ENCODE measurements around the gene ATF4.
"Not testable (repeated sequence)": the region's sequence is repeated elsewhere in the genome, so short reads cannot be mapped to it uniquely, and the experiment has no call there.

The ATF4 gene

DNA sequence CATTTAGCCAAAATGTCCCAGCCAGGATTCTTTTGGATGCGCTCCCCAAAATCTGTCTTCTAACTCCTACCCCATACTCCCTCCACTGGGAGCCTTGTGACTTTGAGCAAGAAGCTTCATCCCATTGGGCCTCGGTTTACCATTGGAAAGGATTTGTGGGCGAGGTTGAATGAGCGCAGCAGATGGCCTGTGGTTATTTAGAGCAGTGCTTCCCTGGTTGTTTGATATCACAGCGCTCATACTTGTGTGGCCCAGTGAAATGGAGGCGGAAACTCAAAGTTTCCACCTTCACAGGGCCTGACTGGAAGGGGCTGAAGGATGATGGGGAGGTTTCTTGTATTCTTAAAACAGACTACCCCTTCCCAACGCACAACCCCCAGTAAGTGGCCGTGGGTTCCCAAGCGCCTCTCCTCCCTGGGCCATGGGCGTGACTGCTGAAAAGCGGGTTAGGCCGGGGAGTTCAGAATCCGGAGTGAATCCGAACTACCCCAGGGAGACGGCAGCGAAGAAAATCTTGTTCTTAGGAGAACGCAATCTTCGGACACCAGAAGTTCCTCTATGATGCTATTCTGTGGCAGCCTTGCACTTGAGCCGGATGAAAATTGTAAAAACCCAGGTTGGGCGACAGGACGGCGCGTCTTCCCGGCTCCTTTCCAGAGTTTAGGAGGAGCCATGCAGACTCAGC, 1.2 kb upstream of the ATF4 start:
- Histone ChIP-seq H3K9me3 (ENCODE audit: low read depth, low read length) (no peaks in the 10 kb centered on the region), H3K4me3 (peak overlapping the region; percentile 96), H3K27ac (peak overlapping the region; percentile 99), H3K36me3 (ENCODE audit: insufficient read depth, low read length) (peaks cover 51% of the 10 kb centered on the region), H3K9ac (ENCODE audit: insufficient read length) (peak overlapping the region; percentile 100)
- DNase-seq (ENCODE audit: low read depth, low spot score), result no peak
- no peak for TF ChIP-seq EZH2 (IDR thresholded peaks at IDR 0.05)
- peak; percentile 51; the same call in 1 of the 2 replicates for TF ChIP-seq POLR2AphosphoS5 (IDR thresholded peaks at IDR 0.05; ENCODE audit: borderline replicate concordance, low read depth, low read length)

DNA sequence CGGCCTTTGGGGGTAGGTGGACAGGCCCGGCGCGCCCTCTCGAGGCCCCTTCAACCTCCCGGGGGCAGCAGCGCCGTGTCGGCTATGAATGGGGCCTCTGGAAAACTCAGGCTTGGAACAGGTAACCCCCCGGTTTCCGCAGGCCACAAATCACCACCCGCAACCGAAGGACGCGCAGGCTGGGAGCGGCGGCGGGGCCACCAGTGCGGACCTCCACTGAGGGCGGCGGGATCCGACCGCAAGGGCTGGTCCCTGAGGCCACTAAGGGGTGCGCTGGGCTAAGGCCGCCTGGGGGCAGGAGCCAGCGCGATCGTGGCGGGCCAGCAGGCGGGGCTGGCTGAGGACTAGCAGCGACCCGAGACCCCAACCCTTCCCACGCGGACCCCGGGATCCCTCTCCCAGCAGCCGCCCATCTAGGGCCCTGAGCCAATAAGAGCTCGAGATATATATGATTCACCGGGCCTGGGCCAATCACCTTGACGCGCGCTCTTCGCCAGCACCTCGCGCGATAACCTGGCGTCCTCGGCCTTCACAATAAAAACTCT, 609 bp upstream of the ATF4 start:
- Histone ChIP-seq H3K9ac (ENCODE audit: insufficient read length) (peak overlapping the region; percentile 100), H3K4me3 (peak overlapping the region; percentile 96), H3K9me3 (ENCODE audit: low read depth, low read length) (no peaks in the 10 kb centered on the region), H3K27ac (peak overlapping the region; percentile 99), H3K36me3 (ENCODE audit: insufficient read depth, low read length) (peaks cover 49% of the 10 kb centered on the region)
- TF ChIP-seq POLR2AphosphoS5 (IDR thresholded peaks at IDR 0.05; ENCODE audit: borderline replicate concordance, low read depth, low read length) (peak; percentile 70), FOXP2 (optimal IDR thresholded peaks at IDR 0.05; ENCODE audit: control extremely low read depth, extremely low read length, insufficient read depth) (no peak), EZH2 (IDR thresholded peaks at IDR 0.05) (no peak)
- no peak for DNase-seq (ENCODE audit: low read depth, low spot score)

DNA sequence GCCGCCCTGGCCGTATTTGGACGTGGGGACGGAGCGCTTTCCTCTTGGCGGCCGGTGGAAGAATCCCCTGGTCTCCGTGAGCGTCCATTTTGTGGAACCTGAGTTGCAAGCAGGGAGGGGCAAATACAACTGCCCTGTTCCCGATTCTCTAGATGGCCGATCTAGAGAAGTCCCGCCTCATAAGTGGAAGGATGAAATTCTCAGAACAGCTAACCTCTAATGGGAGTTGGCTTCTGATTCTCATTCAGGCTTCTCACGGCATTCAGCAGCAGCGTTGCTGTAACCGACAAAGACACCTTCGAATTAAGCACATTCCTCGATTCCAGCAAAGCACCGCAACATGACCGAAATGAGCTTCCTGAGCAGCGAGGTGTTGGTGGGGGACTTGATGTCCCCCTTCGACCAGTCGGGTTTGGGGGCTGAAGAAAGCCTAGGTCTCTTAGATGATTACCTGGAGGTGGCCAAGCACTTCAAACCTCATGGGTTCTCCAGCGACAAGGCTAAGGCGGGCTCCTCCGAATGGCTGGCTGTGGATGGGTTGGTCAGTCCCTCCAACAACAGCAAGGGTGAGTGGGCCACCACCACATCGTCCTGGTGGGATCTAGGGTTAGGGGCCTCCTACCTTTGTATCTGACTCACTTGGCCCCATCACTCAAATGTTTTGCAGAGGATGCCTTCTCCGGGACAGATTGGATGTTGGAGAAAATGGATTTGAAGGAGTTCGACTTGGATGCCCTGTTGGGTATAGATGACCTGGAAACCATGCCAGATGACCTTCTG, 934 bp downstream of the ATF4 start:
- peak overlapping the region; percentile 100 for H3K9ac ChIP-seq (ENCODE audit: insufficient read length)
- peak overlapping the region; percentile 99 for H3K27ac ChIP-seq
- peaks cover 33% of the 10 kb centered on the region for H3K36me3 ChIP-seq (ENCODE audit: insufficient read depth, low read length)
- H3K4me3 ChIP-seq, result peak overlapping the region; percentile 96
- not testable (repeated sequence) for DNase-seq (ENCODE audit: low read depth, low spot score); H3K9me3 ChIP-seq (ENCODE audit: low read depth, low read length)

DNA sequence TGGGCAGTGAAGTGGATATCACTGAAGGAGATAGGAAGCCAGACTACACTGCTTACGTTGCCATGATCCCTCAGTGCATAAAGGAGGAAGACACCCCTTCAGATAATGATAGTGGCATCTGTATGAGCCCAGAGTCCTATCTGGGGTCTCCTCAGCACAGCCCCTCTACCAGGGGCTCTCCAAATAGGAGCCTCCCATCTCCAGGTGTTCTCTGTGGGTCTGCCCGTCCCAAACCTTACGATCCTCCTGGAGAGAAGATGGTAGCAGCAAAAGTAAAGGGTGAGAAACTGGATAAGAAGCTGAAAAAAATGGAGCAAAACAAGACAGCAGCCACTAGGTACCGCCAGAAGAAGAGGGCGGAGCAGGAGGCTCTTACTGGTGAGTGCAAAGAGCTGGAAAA, 1.7 kb downstream of the ATF4 start:
- not testable (repeated sequence) for H3K9me3 ChIP-seq (ENCODE audit: low read depth, low read length); DNase-seq (ENCODE audit: low read depth, low spot score)
- peak overlapping the region; percentile 99 for H3K27ac ChIP-seq
- H3K4me3 ChIP-seq, result peak overlapping the region; percentile 96
- H3K9ac ChIP-seq (ENCODE audit: insufficient read length), result peak overlapping the region; percentile 100
- peaks cover 33% of the 10 kb centered on the region for H3K36me3 ChIP-seq (ENCODE audit: insufficient read depth, low read length)

DNA sequence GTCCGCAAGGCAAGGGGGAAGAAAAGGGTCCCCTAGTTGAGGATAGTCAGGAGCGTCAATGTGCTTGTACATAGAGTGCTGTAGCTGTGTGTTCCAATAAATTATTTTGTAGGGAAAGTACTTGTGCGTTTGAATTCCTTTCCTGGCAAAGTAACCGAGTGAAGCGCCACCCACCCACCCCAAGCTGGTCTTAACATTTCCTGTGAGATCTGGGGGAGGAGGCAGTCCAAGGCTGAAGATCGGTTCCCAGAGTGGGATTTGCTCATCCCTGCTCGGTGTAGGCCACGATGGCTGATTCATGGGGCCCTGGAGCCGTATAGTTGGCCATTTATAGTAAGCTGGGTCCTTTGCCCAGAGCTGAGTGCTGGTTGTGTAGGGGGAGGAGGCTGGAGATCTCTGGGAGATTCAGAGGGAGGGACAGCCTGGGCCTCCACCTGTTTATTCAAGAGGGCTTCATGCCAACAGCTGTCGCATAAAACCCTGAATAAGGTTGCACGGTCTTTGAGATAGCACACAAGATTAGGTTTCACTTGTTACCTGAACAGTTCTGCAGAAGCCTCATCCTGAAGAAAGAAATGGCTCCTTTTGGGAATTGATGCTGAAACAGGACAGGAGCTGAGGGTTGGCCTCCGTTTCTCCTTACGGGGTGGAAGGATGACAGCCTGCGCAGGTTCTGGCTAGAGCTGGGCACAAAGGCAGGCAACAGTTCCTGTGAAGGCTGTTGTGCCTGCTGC, 2.4 kb downstream of the ATF4 start:
- peak overlapping the region; percentile 99 for H3K27ac ChIP-seq
- H3K9ac ChIP-seq (ENCODE audit: insufficient read length), result peak overlapping the region; percentile 66
- DNase-seq (ENCODE audit: low read depth, low spot score), result no peak

DNA sequence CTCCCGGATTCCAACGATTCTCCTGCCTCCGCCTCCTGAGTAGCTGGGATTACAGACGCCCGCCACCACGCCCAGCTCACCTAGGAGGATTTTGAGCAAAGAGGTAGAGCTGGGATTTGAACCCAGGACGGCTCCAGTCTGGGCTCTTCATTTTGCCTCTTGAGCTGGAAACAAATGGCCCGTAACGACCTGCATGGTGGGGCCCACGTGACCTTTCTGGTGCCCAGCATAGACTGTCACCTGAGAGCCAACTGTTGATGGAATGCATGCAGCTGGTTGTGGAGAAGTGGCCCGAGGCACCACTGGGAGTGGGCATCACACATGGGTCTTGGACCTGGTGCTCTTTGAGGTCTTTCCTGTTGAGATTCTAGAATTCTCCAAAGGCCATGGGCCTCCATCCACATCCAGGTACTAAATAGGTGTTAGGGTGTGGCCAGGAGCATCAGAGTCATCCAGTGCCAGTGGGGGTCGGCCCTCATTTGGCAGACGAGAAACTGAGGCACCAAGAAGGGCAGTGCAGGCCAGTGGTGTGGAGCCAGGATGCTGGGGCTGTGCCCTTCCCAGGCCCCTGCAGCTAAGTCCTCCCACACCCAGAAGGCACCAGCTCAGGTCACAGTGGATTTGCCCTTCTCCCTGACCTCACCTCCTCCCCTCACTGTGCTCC, 3.9 kb downstream of the ATF4 start:
- Histone ChIP-seq H3K36me3 (ENCODE audit: insufficient read depth, low read length) (peaks cover 38% of the 10 kb centered on the region), H3K4me3 (no peak overlapping the region), H3K9me3 (ENCODE audit: low read depth, low read length) (no peaks in the 10 kb centered on the region), H3K9ac (ENCODE audit: insufficient read length) (no peak overlapping the region), H3K27ac (peak overlapping the region; percentile 51)
- no peak for DNase-seq (ENCODE audit: low read depth, low spot score)
- TF ChIP-seq EZH2 (IDR thresholded peaks at IDR 0.05) (no peak), FOXP2 (optimal IDR thresholded peaks at IDR 0.05; ENCODE audit: control extremely low read depth, extremely low read length, insufficient read depth) (no peak), POLR2AphosphoS5 (IDR thresholded peaks at IDR 0.05; ENCODE audit: borderline replicate concordance, low read depth, low read length) (no peak; the same call in 1 of the 2 replicates)

More for the DNA sequence above, 2.4 kb downstream of the ATF4 start:
- H3K9me3 ChIP-seq (ENCODE audit: low read depth, low read length), result no peaks in the 10 kb centered on the region
- peaks cover 33% of the 10 kb centered on the region for H3K36me3 ChIP-seq (ENCODE audit: insufficient read depth, low read length)
- peak overlapping the region; percentile 96 for H3K4me3 ChIP-seq
- TF ChIP-seq POLR2AphosphoS5 (IDR thresholded peaks at IDR 0.05; ENCODE audit: borderline replicate concordance, low read depth, low read length) (no peak), FOXP2 (optimal IDR thresholded peaks at IDR 0.05; ENCODE audit: control extremely low read depth, extremely low read length, insufficient read depth) (no peak), EZH2 (IDR thresholded peaks at IDR 0.05) (no peak)

DNA sequence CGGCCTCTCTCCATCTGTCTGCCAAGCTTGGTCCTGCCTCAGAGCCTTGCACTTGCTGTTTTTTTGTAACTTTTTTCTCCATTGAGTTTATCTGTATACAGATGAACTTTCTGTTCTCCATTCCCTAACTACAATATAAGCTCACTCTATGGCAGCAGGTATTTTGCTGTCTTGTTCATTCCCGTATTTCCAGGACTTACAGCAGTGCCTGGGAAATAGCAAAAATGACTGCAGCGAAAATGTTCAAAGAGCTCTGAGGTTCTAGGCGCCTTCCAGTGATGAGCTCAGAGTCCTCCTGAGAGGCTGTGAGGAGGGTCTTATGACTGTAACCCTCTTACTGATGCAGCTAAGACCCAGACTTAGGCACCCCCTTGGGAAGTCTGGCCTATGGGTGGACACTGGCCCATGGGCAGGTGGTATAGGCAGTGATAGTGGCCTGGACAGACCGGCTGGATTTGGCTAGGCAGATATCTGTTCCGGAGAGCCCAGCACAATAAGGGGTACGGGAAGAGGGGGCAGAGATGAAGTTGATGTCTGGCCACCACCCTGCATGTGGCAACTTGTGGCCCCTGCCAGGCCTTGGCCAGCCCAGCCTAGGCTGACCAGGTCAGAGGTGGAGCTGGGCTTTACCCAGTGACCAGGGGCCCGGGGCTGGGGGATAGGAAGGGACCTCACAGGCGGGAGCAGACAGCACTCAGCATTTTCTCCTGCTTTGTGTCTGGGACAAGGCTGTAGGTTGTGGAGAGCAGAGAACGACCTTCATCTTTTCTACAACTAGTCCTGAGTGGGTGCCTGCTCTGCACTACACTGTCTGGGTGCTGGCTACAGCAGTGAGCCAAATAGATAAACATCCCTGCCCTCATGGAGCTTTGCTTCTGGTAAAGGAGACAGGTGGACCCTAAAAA, 4.6 kb downstream of the ATF4 start:
- DNase-seq (ENCODE audit: low read depth, low spot score), result no peak
- Histone ChIP-seq H3K36me3 (ENCODE audit: insufficient read depth, low read length) (peaks cover 45% of the 10 kb centered on the region), H3K9ac (ENCODE audit: insufficient read length) (no peak overlapping the region), H3K4me3 (no peak overlapping the region), H3K27ac (peak overlapping the region; percentile 51), H3K9me3 (ENCODE audit: low read depth, low read length) (no peaks in the 10 kb centered on the region)
- no peak; the same call in 1 of the 2 replicates for TF ChIP-seq POLR2AphosphoS5 (IDR thresholded peaks at IDR 0.05; ENCODE audit: borderline replicate concordance, low read depth, low read length)
- TF ChIP-seq EZH2 (IDR thresholded peaks at IDR 0.05), result no peak
- TF ChIP-seq FOXP2 (optimal IDR thresholded peaks at IDR 0.05; ENCODE audit: control extremely low read depth, extremely low read length, insufficient read depth), result no peak

All from SK-N-MC (cell line).